IPS-18c (cell line): ENCODE measurements around the gene WNT16.

Source experiments
- H3K4me3 ChIP-seq: 2 replicates; pipeline ENCODE4 v1.7.0; 2013; ENCODE audit warnings: low read depth, mild to moderate bottlenecking, low read length, moderate library complexity; ENCODE audit not compliant: insufficient read depth
- H3K9me3 ChIP-seq: one replicate; pipeline ENCODE4 v1.6.1; 2013; ENCODE audit warnings: mild to moderate bottlenecking, low read length, moderate library complexity; ENCODE audit not compliant: control insufficient read depth, insufficient read depth

Gene WNT16

DNA sequence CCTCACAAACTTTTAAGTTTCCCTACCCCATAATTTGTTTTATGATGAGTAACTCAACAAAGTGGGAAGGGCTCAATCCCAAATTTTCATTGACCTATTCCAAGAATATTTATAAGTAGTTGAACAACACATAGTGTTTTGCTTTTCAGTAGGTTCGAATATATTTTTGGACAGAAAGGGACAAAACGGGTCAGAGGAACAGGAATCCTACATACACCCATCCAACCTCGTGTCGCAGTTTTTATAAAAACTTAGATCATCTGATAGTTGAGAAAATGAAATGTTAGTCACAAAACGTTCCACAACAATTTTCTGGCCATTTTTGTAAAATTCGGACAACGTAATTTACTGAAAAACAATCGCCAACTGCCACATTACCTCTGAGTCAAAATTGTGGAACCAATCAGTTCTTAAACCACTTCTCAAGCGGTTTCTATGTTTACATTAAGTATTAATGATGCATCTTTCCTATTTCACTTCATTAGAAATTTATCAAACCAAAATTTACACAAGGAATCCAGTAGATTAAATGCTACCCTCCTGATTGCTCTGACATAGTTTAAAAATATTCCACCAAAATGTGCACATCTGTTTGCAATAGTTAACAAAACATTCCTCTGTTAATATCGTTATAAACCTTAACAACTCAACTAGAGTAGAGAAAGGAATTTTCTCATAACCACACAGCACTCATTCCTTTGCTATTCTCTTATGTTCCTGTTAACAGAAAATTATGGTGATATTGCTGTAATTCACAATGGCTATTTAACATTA lies 6.3 kb downstream of the WNT16 start:
- Histone ChIP-seq H3K4me3 (no peak overlapping the region), H3K9me3 (no peaks in the 10 kb centered on the region)

- Histone ChIP-seq H3K4me3 (no peak overlapping the region), H3K9me3 (no peaks in the 10 kb centered on the region)
Observed at GRCh38 chr7:121336579-121336978, 7.8 kb downstream of the WNT16 start.

DNA sequence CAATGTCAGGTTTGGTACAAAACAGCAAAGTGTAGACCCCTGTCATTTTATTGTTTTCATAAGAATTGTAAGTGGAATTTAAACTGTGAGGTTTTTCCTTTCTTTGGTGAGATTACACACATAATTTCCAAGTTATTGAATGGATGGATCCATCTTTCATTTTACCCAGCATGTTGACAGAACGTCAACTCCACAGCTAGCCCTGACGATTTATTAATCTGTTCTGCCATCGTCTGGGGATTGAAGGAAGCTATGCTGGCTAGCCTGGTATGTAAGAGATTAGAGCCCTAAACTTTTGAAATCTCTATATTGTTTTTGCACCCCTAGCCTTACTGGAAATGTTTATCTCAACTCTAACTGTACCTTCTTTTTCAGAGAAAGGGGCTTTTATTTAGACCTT lies 8.6 kb downstream of the WNT16 start:
- no peak overlapping the region for H3K4me3 ChIP-seq
- no peaks in the 10 kb centered on the region for H3K9me3 ChIP-seq

DNA sequence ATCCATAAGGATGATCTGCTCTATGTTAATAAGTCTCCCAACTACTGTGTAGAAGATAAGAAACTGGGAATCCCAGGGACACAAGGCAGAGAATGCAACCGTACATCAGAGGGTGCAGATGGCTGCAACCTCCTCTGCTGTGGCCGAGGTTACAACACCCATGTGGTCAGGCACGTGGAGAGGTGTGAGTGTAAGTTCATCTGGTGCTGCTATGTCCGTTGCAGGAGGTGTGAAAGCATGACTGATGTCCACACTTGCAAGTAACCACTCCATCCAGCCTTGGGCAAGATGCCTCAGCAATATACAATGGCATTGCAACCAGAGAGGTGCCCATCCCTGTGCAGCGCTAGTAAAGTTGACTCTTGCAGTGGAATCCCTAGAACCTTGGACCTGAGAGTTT lies 10.3 kb downstream of the WNT16 start:
- H3K9me3 ChIP-seq = no peaks in the 10 kb centered on the region
- H3K4me3 ChIP-seq = no peak overlapping the region

GRCh38 chr7:121341933-121342332 lies 13.1 kb downstream of the WNT16 start:
- H3K4me3 ChIP-seq = no peak overlapping the region
- H3K9me3 ChIP-seq = no peaks in the 10 kb centered on the region

DNA sequence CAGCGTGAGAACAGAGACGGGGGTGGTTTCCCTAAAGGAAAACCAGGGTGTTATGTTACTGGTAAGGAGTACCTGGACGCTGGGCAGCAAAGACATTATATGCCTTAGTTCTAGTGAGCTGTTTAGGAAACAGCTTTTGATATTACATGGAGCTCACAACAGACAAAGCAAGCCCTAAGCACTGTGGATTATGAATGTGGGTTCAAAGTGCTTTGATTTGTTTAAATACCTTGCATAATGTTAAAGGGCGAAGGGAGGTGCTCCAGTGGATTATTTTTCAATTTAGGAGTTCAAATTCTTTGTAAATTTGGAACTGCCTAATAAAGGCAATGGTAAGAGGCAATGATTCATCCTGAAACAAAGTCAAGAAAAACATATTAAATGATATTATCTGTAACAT lies 13.8 kb downstream of the WNT16 start:
- Histone ChIP-seq H3K4me3 (no peak overlapping the region), H3K9me3 (no peaks in the 10 kb centered on the region)

DNA sequence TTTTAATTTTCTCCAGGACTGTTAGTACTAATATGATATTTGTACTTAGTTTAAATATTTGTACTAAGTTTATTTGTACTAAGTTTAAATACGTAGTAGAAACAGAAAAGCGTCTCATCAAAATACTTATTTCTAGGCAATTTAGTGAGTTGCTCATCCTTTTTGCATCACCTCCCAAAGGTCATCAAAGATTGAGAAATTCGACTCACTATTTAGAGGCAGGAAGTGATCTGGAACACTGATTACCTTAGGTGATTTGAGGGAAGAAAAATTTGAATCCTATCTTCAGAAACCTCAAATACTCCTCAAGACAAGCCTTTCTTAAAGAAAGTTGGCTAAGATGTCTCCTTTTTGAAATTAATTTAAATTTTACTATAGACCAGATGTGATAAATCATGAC lies 14.5 kb downstream of the WNT16 start:
- no peak overlapping the region for H3K4me3 ChIP-seq
- H3K9me3 ChIP-seq = no peaks in the 10 kb centered on the region

DNA sequence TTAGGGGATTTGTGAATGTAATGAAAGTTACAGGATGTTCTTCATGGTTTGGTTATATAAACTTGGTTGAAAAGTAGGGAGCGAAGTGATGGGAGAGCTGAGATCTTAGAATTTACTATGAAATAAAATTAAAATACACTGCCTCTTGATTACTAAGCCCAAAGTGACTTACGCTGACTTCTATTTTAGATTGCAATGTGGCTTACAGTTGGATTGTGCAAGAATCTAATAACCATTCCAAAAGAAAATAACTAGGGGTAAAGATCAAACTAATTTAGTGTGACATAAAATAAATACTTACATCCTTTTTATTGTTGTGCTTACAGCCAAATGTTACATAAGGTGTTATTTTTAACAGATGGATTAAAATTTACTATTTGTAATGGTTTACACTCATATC lies 15.3 kb downstream of the WNT16 start:
- H3K4me3 ChIP-seq = no peak overlapping the region
- no peaks in the 10 kb centered on the region for H3K9me3 ChIP-seq

- Histone ChIP-seq H3K9me3 (no peaks in the 10 kb centered on the region), H3K4me3 (no peak overlapping the region)
Observed at GRCh38 chr7:121344497-121344896, 15.7 kb downstream of the WNT16 start.

- Histone ChIP-seq H3K4me3 (no peak overlapping the region), H3K9me3 (no peaks in the 10 kb centered on the region)
Observed at GRCh38 chr7:121351682-121352081, 22.9 kb downstream of the WNT16 start.

GRCh38 chr7:121352323-121352722 lies 23.5 kb downstream of the WNT16 start:
- Histone ChIP-seq H3K4me3 (no peak overlapping the region), H3K9me3 (no peaks in the 10 kb centered on the region)

- H3K4me3 ChIP-seq = no peak overlapping the region
- no peaks in the 10 kb centered on the region for H3K9me3 ChIP-seq
Observed at GRCh38 chr7:121355574-121355973, 26.8 kb downstream of the WNT16 start.

- Histone ChIP-seq H3K9me3 (no peaks in the 10 kb centered on the region), H3K4me3 (no peak overlapping the region)
Observed at GRCh38 chr7:121360564-121360963, 31.8 kb downstream of the WNT16 start.

DNA sequence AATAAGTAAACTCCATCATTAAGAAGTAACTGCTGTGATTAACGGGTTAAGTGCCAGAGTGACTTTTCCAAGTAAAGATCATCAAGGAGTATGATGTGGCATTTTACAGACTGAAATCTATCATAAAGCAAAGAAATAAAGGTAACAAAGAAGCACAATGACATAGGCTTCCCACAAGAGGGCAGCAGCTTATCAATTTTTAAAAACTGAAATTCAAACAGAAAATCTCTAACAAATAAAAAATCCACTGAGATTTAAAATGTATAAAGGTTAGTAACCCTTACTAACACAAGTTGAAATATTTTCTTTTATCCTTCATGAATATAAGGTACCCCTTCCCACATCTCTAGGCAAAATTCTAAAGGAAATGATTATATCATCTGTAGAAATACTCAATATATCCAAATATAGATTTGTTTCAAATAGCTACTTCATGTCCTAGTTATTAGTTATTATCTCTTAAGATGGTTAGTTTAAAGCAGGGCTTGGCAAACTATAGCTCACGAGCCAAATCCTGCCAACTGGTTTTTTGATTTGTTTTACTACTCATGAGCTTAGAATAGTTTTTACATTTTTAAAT lies 38.1 kb downstream of the WNT16 start:
- H3K9me3 ChIP-seq = no peaks in the 10 kb centered on the region
- no peak overlapping the region for H3K4me3 ChIP-seq

DNA sequence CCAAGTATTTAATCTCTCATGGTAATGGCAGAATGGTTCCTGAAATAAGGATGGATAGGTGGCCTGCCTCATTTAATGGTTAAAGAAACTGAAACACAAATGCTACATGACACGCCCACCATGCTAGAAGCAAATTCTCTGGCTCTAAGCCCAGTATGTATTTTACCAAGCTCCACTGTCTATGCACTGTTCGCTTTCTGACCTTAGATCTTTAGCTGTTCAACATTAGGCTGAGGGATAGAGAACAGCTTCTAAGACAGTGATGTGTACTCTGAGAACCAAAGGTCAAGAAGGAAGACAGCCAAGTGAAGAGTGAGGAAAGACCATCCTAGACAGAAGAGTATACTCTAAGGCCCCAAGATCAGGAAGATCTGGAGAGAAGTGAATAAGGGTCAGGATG lies 40.7 kb downstream of the WNT16 start:
- no peak overlapping the region for H3K4me3 ChIP-seq
- no peaks in the 10 kb centered on the region for H3K9me3 ChIP-seq

- Histone ChIP-seq H3K4me3 (no peak overlapping the region), H3K9me3 (no peaks in the 10 kb centered on the region)
Observed at GRCh38 chr7:121371367-121371766, 42.6 kb downstream of the WNT16 start.

DNA sequence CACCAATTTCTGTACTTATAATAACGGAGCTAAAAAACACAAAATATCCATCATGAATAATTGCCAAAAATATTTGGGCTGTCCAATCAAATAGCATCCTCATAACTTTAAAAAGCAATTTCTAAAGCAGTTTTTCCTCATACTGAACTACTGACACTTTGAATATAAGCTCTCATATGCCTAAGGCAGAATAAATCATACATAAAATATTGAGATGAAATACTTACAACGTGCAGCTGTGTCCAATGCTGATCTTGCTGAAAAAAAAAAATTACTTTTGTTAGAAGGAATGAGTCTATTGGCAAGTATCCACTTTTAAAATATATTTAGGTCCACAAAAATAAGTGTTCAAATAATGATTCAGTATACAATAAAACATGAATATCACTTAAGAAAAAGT lies 43.1 kb downstream of the WNT16 start:
- Histone ChIP-seq H3K4me3 (no peak overlapping the region), H3K9me3 (no peaks in the 10 kb centered on the region)

DNA sequence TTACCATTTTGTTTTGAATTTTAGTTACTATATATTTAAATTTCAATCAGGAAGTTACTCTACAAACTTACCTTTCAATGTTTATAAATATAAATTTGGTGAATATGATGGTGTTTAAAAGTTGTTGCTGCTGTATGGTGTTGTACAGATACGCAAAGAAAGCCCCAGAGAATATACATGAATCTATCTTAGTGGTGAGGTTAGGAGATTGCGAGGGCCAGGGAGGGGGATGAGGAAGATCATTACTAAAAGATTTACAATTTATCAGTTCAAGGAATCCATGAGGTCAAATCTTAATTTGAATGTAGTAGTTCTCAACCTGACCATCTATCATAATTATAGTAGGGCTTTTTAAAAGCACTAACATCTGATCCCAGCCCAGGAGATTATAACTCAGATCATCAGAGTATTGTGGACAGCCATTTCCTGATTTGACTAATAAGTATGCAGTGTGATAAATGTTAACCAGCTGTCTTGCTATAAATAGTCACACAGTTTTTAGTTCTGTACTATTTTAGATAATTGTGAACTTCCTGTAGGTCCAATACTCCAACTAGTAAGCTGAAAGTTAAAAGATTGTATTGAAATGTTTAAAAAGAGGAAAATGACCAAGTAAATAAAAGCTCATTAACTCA lies 43.7 kb downstream of the WNT16 start:
- H3K4me3 ChIP-seq = no peak overlapping the region
- H3K9me3 ChIP-seq = no peaks in the 10 kb centered on the region
